ENCODE results near the gene CFAP46.

- TF ChIP-seq, protein P1, sequence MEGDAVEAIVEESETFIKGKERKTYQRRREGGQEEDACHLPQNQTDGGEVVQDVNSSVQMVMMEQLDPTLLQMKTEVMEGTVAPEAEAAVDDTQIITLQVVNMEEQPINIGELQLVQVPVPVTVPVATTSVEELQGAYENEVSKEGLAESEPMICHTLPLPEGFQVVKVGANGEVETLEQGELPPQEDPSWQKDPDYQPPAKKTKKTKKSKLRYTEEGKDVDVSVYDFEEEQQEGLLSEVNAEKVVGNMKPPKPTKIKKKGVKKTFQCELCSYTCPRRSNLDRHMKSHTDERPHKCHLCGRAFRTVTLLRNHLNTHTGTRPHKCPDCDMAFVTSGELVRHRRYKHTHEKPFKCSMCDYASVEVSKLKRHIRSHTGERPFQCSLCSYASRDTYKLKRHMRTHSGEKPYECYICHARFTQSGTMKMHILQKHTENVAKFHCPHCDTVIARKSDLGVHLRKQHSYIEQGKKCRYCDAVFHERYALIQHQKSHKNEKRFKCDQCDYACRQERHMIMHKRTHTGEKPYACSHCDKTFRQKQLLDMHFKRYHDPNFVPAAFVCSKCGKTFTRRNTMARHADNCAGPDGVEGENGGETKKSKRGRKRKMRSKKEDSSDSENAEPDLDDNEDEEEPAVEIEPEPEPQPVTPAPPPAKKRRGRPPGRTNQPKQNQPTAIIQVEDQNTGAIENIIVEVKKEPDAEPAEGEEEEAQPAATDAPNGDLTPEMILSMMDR (IDR thresholded peaks at IDR 0.05; ENCODE audit: insufficient read depth, low read depth, low read length), result no peak
- no peak for TF ChIP-seq EZH2 (IDR thresholded peaks at IDR 0.05; ENCODE audit: insufficient read depth, low read length)
Measured at GRCh38 chr10:132765435-132765834, 176.9 kb downstream of the CFAP46 start.

Data from astrocyte (in vitro differentiated cells and primary cell).